ENCODE results near the gene ALG8.
"Not testable (repeated sequence)": the region's sequence is repeated elsewhere in the genome, so short reads cannot be mapped to it uniquely, and the experiment has no call there.

Gene ALG8

GRCh38 chr11:78177216-78177615, 37.8 kb upstream of the ALG8 start:
- no peak for TF ChIP-seq CTCF (IDR thresholded peaks at IDR 0.05; ENCODE audit: low read depth, low read length)
- DNase-seq (ENCODE audit: extremely low read depth, low read depth), result no peak

- DNase-seq (ENCODE audit: extremely low read depth, low read depth), result no peak
- no peak for TF ChIP-seq CTCF (IDR thresholded peaks at IDR 0.05; ENCODE audit: low read depth, low read length)
These were observed 37.2 kb upstream of the ALG8 start for GRCh38 chr11:78176605-78177141.

GRCh38 chr11:78175862-78176261, 36.4 kb upstream of the ALG8 start:
- not testable (repeated sequence) for DNase-seq (ENCODE audit: extremely low read depth, low read depth)

- TF ChIP-seq CTCF (IDR thresholded peaks at IDR 0.05; ENCODE audit: low read depth, low read length), result no peak
- no peak for DNase-seq (ENCODE audit: extremely low read depth, low read depth)
These were observed 32.5 kb upstream of the ALG8 start for GRCh38 chr11:78171951-78172350.

- no peak for DNase-seq (ENCODE audit: extremely low read depth, low read depth)
- TF ChIP-seq CTCF (IDR thresholded peaks at IDR 0.05; ENCODE audit: low read depth, low read length), result no peak
These were observed 31.6 kb upstream of the ALG8 start for GRCh38 chr11:78170874-78171549.

GRCh38 chr11:78170413-78170812, 31.0 kb upstream of the ALG8 start:
- no peak for DNase-seq (ENCODE audit: extremely low read depth, low read depth)

GRCh38 chr11:78168539-78169477, 29.4 kb upstream of the ALG8 start:
- TF ChIP-seq CTCF (IDR thresholded peaks at IDR 0.05; ENCODE audit: low read depth, low read length), result no peak
- DNase-seq (ENCODE audit: extremely low read depth, low read depth), result peak; percentile 87

More at GRCh38 chr11:78170413-78170812, 31.0 kb upstream of the ALG8 start:
- no peak for TF ChIP-seq CTCF (IDR thresholded peaks at IDR 0.05; ENCODE audit: low read depth, low read length)
